Measurements from ENCODE around the gene VASN.
A peak's percentile ranks its signal among the peaks of the same experiment; 100 is the strongest.

Gene VASN

GRCh38 chr16:4407543-4408322, 36.1 kb downstream of the VASN start:
- no peak for TF ChIP-seq CTCF (IDR thresholded peaks at IDR 0.05; ENCODE audit: low read depth, low read length, missing control alignments)
- no peak overlapping the region for H3K4me3 ChIP-seq (replicated peaks; ENCODE audit: low read depth, low read length)
- DNase-seq (ENCODE audit: extremely low read depth, low read depth), result no peak

GRCh38 chr16:4408323-4408690, 36.7 kb downstream of the VASN start:
- H3K4me3 ChIP-seq (replicated peaks; ENCODE audit: low read depth, low read length), result no peak overlapping the region
- no peak for DNase-seq (ENCODE audit: extremely low read depth, low read depth)
- no peak for TF ChIP-seq CTCF (IDR thresholded peaks at IDR 0.05; ENCODE audit: low read depth, low read length, missing control alignments)

GRCh38 chr16:4409081-4409932, 37.7 kb downstream of the VASN start:
- TF ChIP-seq CTCF (IDR thresholded peaks at IDR 0.05; ENCODE audit: low read depth, low read length, missing control alignments), result peak; percentile 14
- no peak for DNase-seq (ENCODE audit: extremely low read depth, low read depth)

GRCh38 chr16:4410335-4411075, 38.9 kb downstream of the VASN start:
- peak; percentile 81 for DNase-seq (ENCODE audit: extremely low read depth, low read depth)
- no peak for TF ChIP-seq CTCF (IDR thresholded peaks at IDR 0.05; ENCODE audit: low read depth, low read length, missing control alignments)
- no peak overlapping the region for H3K4me3 ChIP-seq (replicated peaks; ENCODE audit: low read depth, low read length)

More at GRCh38 chr16:4409081-4409932, 37.7 kb downstream of the VASN start:
- no peak overlapping the region for H3K4me3 ChIP-seq (replicated peaks; ENCODE audit: low read depth, low read length)

GRCh38 chr16:4411684-4412083, 40.0 kb downstream of the VASN start:
- DNase-seq (ENCODE audit: extremely low read depth, low read depth), result no peak
- H3K4me3 ChIP-seq (replicated peaks; ENCODE audit: low read depth, low read length), result no peak overlapping the region
- TF ChIP-seq CTCF (IDR thresholded peaks at IDR 0.05; ENCODE audit: low read depth, low read length, missing control alignments), result no peak

- no peak overlapping the region for H3K4me3 ChIP-seq (replicated peaks; ENCODE audit: low read depth, low read length)
- DNase-seq (ENCODE audit: extremely low read depth, low read depth), result no peak
- no peak for TF ChIP-seq CTCF (IDR thresholded peaks at IDR 0.05; ENCODE audit: low read depth, low read length, missing control alignments)
Measured at GRCh38 chr16:4412159-4412558, 40.5 kb downstream of the VASN start.

Data from HFF-Myc (cell line).